WTC11 (cell line): Measurements from ENCODE around the gene EN2. TPM values are rescaled to one million over a fixed set of nuclear protein-coding genes. Genes with fewer than 3 reads are reported as not detected.
A peak's percentile ranks its signal among the peaks of the same experiment; 100 is the strongest.

Experiments
- CBFB ChIP-seq: sonication (generic); formaldehyde crosslinking; IDR thresholded peaks from 2 replicates; pipeline ENCODE4 v1.8.1; 2022; ENCODE audit warnings: mild to moderate bottlenecking, low read depth, missing genetic modification reagents
- ELF4 ChIP-seq: sonication (generic); formaldehyde crosslinking; IDR thresholded peaks from 2 replicates; pipeline ENCODE4 v1.8.1; 2022; ENCODE audit warnings: low read depth, mild to moderate bottlenecking, moderate library complexity, missing genetic modification reagents
- FOXP1 ChIP-seq: sonication (generic); formaldehyde crosslinking; IDR thresholded peaks from 2 replicates; pipeline ENCODE4 v1.8.0; 2022; ENCODE audit warnings: missing genetic modification reagents, mild to moderate bottlenecking, moderate library complexity, borderline replicate concordance
- GTF2I ChIP-seq: fragments of 250-450 bp; sonication (Bioruptor Pico); conservative IDR thresholded peaks from 2 replicates; pipeline ENCODE4 v1.4.0; 2021; ENCODE audit warnings: mild to moderate bottlenecking
- MXD4 ChIP-seq: fragments of 250-450 bp; sonication (Bioruptor Pico); IDR thresholded peaks from 2 replicates; pipeline ENCODE4 v1.8.0; 2021; ENCODE audit warnings: mild to moderate bottlenecking, moderate library complexity, borderline replicate concordance
- NFYB ChIP-seq: sonication (generic); formaldehyde crosslinking; conservative IDR thresholded peaks from 2 replicates; pipeline ENCODE4 v1.8.0; 2022; ENCODE audit warnings: low read depth, missing genetic modification reagents
- NR1H2 ChIP-seq: sonication (generic); formaldehyde crosslinking; IDR thresholded peaks from 2 replicates; pipeline ENCODE4 v1.9.0; 2021; ENCODE audit warnings: mild to moderate bottlenecking, moderate library complexity, missing genetic modification reagents
- SMAD4 ChIP-seq: sonication (generic); formaldehyde crosslinking; IDR thresholded peaks from 2 replicates; pipeline ENCODE4 v1.8.0; 2022; ENCODE audit warnings: mild to moderate bottlenecking, missing genetic modification reagents
- SOX15 ChIP-seq: fragments of 250-450 bp; sonication (Bioruptor Pico); IDR thresholded peaks from 2 replicates; pipeline ENCODE4 v1.9.0; 2021; ENCODE audit warnings: mild to moderate bottlenecking
- TEAD1 ChIP-seq: sonication (generic); formaldehyde crosslinking; IDR thresholded peaks from 2 replicates; pipeline ENCODE4 v1.8.0; 2022; ENCODE audit warnings: mild to moderate bottlenecking, missing genetic modification reagents
- ZNF219 ChIP-seq: sonication (generic); formaldehyde crosslinking; IDR thresholded peaks from 2 replicates; pipeline ENCODE4 v1.8.0; 2023; ENCODE audit warnings: missing genetic modification reagents, mild to moderate bottlenecking, borderline replicate concordance
- ZNF416 ChIP-seq: fragments of 250-450 bp; sonication (Bioruptor Pico); IDR thresholded peaks from 2 replicates; pipeline ENCODE4 v1.9.0; 2021; ENCODE audit warnings: mild to moderate bottlenecking, inconsistent platforms
- ZNF423 ChIP-seq: fragments of 250-450 bp; sonication (Bioruptor Pico); IDR thresholded peaks from 2 replicates; pipeline ENCODE4 v2.1.2; 2022; ENCODE audit warnings: mild to moderate bottlenecking, moderate library complexity
- ZNF671 ChIP-seq: fragments of 250-450 bp; sonication (Bioruptor Pico); IDR thresholded peaks from 2 replicates; pipeline ENCODE4 v1.8.0; 2021; ENCODE audit warnings: mild to moderate bottlenecking
- total RNA-seq: library from RNA; stranded (reverse); gene quantifications from 3 replicates; pipeline ENCODE4 v1.2.3, GENCODE V29; 2021
- TF ChIP-seq, protein P1 (sequence below): sonication (generic); formaldehyde crosslinking; IDR thresholded peaks from 2 replicates; pipeline ENCODE4 v1.8.0; 2022; ENCODE audit warnings: mild to moderate bottlenecking, missing genetic modification reagents
- TF ChIP-seq, protein P2 (sequence below): sonication (generic); formaldehyde crosslinking; IDR thresholded peaks from 2 replicates; pipeline ENCODE4 v1.8.0; 2022; ENCODE audit warnings: mild to moderate bottlenecking, missing genetic modification reagents
- TF ChIP-seq, protein P3 (sequence below): fragments of 200-600 bp; IDR thresholded peaks from 2 replicates; pipeline ENCODE4 v1.8.0; 2022; ENCODE audit warnings: antibody characterized with exemption
- TF ChIP-seq, protein P4 (sequence below): sonication (generic); formaldehyde crosslinking; IDR thresholded peaks from 2 replicates; pipeline ENCODE4 v1.8.0; 2022; ENCODE audit warnings: mild to moderate bottlenecking, missing genetic modification reagents
- TF ChIP-seq, protein P5 (sequence below): sonication (generic); formaldehyde crosslinking; IDR thresholded peaks from 2 replicates; pipeline ENCODE4 v1.8.1; 2023; ENCODE audit warnings: mild to moderate bottlenecking, missing genetic modification reagents
- TF ChIP-seq, protein P6 (sequence below): sonication (generic); formaldehyde crosslinking; IDR thresholded peaks from 2 replicates; pipeline ENCODE4 v1.8.1; 2023; ENCODE audit warnings: mild to moderate bottlenecking, missing genetic modification reagents, moderate library complexity
- TF ChIP-seq, protein P7 (sequence below): fragments of 250-450 bp; sonication (Bioruptor Pico); IDR thresholded peaks from 2 replicates; pipeline ENCODE4 v1.9.0; 2021; ENCODE audit warnings: moderate library complexity, mild to moderate bottlenecking, inconsistent platforms, borderline replicate concordance
- TF ChIP-seq, protein P8 (sequence below): fragments of 250-450 bp; sonication (Bioruptor Pico); conservative IDR thresholded peaks from 2 replicates; pipeline ENCODE4 v1.9.0; 2021; ENCODE audit warnings: mild to moderate bottlenecking
- TF ChIP-seq, protein P9 (sequence below): sonication (generic); formaldehyde crosslinking; IDR thresholded peaks from 2 replicates; pipeline ENCODE4 v1.8.0; 2023; ENCODE audit warnings: mild to moderate bottlenecking, missing genetic modification reagents
- TF ChIP-seq, protein P10 (sequence below): sonication (generic); formaldehyde crosslinking; IDR thresholded peaks from 2 replicates; pipeline ENCODE4 v1.8.0; 2023; ENCODE audit warnings: missing genetic modification reagents

The EN2 gene
- total RNA-seq, 1 experiment from 2014 or later: not detected

DNA sequence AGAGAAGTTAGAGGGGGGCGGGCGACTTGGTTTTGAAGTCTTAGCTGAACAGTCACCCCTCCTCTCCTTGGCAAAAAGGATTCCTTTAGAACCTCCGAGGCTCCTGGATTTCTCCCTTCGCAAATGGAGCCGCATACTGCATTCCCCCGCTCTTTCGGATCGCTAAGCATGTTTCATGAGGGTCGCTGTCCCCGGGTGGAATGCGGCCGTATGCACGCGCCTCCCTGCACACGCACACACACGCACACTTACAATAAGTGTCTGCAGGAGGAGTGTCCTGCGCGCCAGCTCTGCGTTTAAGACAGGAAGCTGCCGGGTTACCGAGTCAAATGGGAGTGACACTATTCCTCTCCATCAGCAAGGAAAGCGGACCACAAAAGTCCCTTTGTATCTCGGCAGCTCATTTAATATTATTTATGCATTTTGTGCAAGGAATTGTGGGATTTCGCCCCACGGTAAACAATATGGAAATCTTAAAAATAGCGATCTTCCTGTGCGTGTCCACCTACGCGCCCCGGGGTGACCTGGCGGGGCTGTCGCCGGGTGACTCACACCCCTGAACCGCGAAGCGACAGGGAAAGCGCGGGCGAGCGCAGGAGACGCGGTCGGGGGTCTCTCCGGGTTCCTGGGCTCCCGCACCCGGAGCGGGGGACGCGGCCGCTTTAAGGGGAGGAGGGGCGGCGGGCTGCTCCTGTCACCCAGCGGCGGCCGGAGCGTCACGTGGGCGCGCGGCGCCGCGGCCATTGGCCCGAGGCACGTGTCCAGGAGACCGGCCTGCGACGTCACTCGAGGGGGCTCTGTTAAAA is 988 bp upstream of the EN2 start (continued):
- TF ChIP-seq, protein P1, sequence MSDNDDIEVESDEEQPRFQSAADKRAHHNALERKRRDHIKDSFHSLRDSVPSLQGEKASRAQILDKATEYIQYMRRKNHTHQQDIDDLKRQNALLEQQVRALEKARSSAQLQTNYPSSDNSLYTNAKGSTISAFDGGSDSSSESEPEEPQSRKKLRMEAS (CRISPR knock-in tag): peak; percentile 81; the same call in 1 of the 2 replicates
- TF ChIP-seq, protein P2, sequence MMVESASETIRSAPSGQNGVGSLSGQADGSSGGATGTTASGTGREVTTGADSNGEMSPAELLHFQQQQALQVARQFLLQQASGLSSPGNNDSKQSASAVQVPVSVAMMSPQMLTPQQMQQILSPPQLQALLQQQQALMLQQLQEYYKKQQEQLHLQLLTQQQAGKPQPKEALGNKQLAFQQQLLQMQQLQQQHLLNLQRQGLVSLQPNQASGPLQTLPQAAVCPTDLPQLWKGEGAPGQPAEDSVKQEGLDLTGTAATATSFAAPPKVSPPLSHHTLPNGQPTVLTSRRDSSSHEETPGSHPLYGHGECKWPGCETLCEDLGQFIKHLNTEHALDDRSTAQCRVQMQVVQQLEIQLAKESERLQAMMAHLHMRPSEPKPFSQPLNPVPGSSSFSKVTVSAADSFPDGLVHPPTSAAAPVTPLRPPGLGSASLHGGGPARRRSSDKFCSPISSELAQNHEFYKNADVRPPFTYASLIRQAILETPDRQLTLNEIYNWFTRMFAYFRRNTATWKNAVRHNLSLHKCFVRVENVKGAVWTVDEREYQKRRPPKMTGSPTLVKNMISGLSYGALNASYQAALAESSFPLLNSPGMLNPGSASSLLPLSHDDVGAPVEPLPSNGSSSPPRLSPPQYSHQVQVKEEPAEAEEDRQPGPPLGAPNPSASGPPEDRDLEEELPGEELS (CRISPR knock-in tag): 0 out of 2 replicates have a peak, but pooled peaks have one; percentile 14
- TF ChIP-seq, protein P3, sequence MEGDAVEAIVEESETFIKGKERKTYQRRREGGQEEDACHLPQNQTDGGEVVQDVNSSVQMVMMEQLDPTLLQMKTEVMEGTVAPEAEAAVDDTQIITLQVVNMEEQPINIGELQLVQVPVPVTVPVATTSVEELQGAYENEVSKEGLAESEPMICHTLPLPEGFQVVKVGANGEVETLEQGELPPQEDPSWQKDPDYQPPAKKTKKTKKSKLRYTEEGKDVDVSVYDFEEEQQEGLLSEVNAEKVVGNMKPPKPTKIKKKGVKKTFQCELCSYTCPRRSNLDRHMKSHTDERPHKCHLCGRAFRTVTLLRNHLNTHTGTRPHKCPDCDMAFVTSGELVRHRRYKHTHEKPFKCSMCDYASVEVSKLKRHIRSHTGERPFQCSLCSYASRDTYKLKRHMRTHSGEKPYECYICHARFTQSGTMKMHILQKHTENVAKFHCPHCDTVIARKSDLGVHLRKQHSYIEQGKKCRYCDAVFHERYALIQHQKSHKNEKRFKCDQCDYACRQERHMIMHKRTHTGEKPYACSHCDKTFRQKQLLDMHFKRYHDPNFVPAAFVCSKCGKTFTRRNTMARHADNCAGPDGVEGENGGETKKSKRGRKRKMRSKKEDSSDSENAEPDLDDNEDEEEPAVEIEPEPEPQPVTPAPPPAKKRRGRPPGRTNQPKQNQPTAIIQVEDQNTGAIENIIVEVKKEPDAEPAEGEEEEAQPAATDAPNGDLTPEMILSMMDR: no peak
- TF ChIP-seq, protein P4, sequence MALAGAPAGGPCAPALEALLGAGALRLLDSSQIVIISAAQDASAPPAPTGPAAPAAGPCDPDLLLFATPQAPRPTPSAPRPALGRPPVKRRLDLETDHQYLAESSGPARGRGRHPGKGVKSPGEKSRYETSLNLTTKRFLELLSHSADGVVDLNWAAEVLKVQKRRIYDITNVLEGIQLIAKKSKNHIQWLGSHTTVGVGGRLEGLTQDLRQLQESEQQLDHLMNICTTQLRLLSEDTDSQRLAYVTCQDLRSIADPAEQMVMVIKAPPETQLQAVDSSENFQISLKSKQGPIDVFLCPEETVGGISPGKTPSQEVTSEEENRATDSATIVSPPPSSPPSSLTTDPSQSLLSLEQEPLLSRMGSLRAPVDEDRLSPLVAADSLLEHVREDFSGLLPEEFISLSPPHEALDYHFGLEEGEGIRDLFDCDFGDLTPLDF: no peak
- TF ChIP-seq ELF4 (CRISPR knock-in tag) (no peak), ZNF416 (CRISPR knock-in tag) (no peak), NFYB (CRISPR knock-in tag) (peak; percentile 51), FOXP1 (peak; percentile 31; the same call in 1 of the 2 replicates), NR1H2 (CRISPR knock-in tag) (no peak), GTF2I (CRISPR knock-in tag) (no peak), MXD4 (CRISPR knock-in tag) (no peak), SOX15 (CRISPR knock-in tag) (no peak), ZNF423 (CRISPR knock-in tag) (no peak), SMAD4 (CRISPR knock-in tag) (no peak), CBFB (CRISPR knock-in tag) (no peak), ZNF219 (CRISPR knock-in tag) (no peak), TEAD1 (no peak), ZNF671 (CRISPR knock-in tag) (no peak)
- TF ChIP-seq, protein P5, sequence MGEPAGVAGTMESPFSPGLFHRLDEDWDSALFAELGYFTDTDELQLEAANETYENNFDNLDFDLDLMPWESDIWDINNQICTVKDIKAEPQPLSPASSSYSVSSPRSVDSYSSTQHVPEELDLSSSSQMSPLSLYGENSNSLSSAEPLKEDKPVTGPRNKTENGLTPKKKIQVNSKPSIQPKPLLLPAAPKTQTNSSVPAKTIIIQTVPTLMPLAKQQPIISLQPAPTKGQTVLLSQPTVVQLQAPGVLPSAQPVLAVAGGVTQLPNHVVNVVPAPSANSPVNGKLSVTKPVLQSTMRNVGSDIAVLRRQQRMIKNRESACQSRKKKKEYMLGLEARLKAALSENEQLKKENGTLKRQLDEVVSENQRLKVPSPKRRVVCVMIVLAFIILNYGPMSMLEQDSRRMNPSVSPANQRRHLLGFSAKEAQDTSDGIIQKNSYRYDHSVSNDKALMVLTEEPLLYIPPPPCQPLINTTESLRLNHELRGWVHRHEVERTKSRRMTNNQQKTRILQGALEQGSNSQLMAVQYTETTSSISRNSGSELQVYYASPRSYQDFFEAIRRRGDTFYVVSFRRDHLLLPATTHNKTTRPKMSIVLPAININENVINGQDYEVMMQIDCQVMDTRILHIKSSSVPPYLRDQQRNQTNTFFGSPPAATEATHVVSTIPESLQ (CRISPR knock-in tag): no peak
- TF ChIP-seq, protein P6, sequence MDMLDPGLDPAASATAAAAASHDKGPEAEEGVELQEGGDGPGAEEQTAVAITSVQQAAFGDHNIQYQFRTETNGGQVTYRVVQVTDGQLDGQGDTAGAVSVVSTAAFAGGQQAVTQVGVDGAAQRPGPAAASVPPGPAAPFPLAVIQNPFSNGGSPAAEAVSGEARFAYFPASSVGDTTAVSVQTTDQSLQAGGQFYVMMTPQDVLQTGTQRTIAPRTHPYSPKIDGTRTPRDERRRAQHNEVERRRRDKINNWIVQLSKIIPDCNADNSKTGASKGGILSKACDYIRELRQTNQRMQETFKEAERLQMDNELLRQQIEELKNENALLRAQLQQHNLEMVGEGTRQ: peak; percentile 95
- TF ChIP-seq, protein P7, sequence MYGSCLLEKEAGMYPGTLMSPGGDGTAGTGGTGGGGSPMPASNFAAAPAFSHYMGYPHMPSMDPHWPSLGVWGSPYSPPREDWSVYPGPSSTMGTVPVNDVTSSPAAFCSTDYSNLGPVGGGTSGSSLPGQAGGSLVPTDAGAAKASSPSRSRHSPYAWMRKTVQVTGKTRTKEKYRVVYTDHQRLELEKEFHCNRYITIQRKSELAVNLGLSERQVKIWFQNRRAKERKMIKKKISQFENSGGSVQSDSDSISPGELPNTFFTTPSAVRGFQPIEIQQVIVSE (CRISPR knock-in tag): no peak
- TF ChIP-seq, protein P8, sequence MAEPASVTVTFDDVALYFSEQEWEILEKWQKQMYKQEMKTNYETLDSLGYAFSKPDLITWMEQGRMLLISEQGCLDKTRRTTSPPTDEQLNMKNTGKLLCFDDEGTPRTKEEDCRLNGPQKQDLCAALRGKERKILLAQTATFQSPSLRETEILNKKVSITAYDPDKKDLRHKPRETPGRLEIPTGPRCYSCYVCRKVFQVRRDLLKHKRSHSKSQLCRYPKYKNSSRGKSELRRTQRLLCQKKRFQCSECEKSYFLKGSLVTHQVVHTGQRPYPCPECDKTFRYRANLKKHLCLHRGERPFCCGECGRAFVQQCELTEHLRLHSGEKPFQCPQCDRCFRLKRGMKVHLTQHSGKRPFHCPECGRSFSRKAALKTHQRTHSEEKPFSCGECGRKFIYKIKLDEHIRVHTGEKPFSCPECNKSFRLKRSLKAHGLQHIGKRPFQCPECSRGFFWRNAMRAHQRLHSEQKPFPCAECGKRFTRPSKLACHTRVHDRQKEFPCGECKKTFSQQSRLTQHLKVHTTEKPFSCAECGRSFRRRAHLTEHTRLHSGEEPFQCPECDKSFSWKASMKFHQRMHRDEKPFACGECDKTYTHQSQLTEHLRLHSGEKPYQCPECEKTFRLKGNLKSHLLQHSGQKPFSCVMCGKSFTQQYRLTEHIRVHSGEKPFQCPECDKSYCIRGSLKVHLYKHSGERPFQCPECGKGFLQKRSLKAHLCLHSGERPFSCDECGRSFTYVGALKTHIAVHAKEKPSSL: no peak
- TF ChIP-seq, protein P9, sequence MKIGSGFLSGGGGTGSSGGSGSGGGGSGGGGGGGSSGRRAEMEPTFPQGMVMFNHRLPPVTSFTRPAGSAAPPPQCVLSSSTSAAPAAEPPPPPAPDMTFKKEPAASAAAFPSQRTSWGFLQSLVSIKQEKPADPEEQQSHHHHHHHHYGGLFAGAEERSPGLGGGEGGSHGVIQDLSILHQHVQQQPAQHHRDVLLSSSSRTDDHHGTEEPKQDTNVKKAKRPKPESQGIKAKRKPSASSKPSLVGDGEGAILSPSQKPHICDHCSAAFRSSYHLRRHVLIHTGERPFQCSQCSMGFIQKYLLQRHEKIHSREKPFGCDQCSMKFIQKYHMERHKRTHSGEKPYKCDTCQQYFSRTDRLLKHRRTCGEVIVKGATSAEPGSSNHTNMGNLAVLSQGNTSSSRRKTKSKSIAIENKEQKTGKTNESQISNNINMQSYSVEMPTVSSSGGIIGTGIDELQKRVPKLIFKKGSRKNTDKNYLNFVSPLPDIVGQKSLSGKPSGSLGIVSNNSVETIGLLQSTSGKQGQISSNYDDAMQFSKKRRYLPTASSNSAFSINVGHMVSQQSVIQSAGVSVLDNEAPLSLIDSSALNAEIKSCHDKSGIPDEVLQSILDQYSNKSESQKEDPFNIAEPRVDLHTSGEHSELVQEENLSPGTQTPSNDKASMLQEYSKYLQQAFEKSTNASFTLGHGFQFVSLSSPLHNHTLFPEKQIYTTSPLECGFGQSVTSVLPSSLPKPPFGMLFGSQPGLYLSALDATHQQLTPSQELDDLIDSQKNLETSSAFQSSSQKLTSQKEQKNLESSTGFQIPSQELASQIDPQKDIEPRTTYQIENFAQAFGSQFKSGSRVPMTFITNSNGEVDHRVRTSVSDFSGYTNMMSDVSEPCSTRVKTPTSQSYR: 0 out of 2 replicates have a peak, but pooled peaks have one; percentile 43
- TF ChIP-seq, protein P10, sequence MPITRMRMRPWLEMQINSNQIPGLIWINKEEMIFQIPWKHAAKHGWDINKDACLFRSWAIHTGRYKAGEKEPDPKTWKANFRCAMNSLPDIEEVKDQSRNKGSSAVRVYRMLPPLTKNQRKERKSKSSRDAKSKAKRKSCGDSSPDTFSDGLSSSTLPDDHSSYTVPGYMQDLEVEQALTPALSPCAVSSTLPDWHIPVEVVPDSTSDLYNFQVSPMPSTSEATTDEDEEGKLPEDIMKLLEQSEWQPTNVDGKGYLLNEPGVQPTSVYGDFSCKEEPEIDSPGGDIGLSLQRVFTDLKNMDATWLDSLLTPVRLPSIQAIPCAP (CRISPR knock-in tag): no peak
